Rectal smooth muscle tissue (tissue), 1 donor: ENCODE results near the gene ORM1.

ENCODE experiments used
- H3K27ac ChIP-seq: one replicate; pipeline ENCODE4 v1.7.0; 2013; ENCODE audit warnings: low read depth, low read length, inconsistent platforms
- H3K27me3 ChIP-seq: one replicate; pipeline ENCODE4 v1.7.0; 2013; ENCODE audit warnings: low read length; ENCODE audit not compliant: control insufficient read depth, insufficient read depth
- H3K36me3 ChIP-seq: one replicate; pipeline ENCODE4 v1.7.0; 2013; ENCODE audit warnings: low read length; ENCODE audit not compliant: control insufficient read depth, insufficient read depth
- H3K4me1 ChIP-seq: one replicate; pipeline ENCODE4 v1.7.0; 2013; ENCODE audit warnings: low read length; ENCODE audit not compliant: control insufficient read depth, insufficient read depth
- H3K4me3 ChIP-seq: one replicate; pipeline ENCODE4 v1.7.0; 2013; ENCODE audit warnings: low read length
- H3K9ac ChIP-seq: one replicate; pipeline ENCODE4 v1.7.0; 2013; ENCODE audit warnings: low read length

The ORM1 gene

GRCh38 chr9:114303977-114304376, 18.9 kb upstream of the ORM1 start:
- H3K4me1 ChIP-seq = no peaks in the 10 kb centered on the region
- no peak overlapping the region for H3K9ac ChIP-seq
- H3K27ac ChIP-seq = no peak overlapping the region
- H3K36me3 ChIP-seq = no peaks in the 10 kb centered on the region
- H3K27me3 ChIP-seq = no peaks in the 10 kb centered on the region
- no peak overlapping the region for H3K4me3 ChIP-seq

GRCh38 chr9:114304416-114305188, 18.3 kb upstream of the ORM1 start:
- H3K9ac ChIP-seq = no peak overlapping the region
- H3K27me3 ChIP-seq = no peaks in the 10 kb centered on the region
- no peaks in the 10 kb centered on the region for H3K36me3 ChIP-seq
- H3K27ac ChIP-seq = no peak overlapping the region
- H3K4me3 ChIP-seq = no peak overlapping the region
- no peaks in the 10 kb centered on the region for H3K4me1 ChIP-seq

GRCh38 chr9:114307899-114308267, 15.0 kb upstream of the ORM1 start:
- H3K27ac ChIP-seq = no peak overlapping the region
- H3K4me1 ChIP-seq = no peaks in the 10 kb centered on the region
- no peaks in the 10 kb centered on the region for H3K27me3 ChIP-seq
- H3K4me3 ChIP-seq = no peak overlapping the region
- peaks cover 4% of the 10 kb centered on the region for H3K36me3 ChIP-seq
- no peak overlapping the region for H3K9ac ChIP-seq

- Histone ChIP-seq H3K36me3 (peaks cover 4% of the 10 kb centered on the region), H3K4me1 (no peaks in the 10 kb centered on the region), H3K27ac (no peak overlapping the region), H3K4me3 (no peak overlapping the region), H3K9ac (no peak overlapping the region), H3K27me3 (no peaks in the 10 kb centered on the region)
Observed at GRCh38 chr9:114308361-114308950, 14.4 kb upstream of the ORM1 start.

GRCh38 chr9:114309096-114309495, 13.8 kb upstream of the ORM1 start:
- no peak overlapping the region for H3K27ac ChIP-seq
- no peaks in the 10 kb centered on the region for H3K27me3 ChIP-seq
- no peak overlapping the region for H3K4me3 ChIP-seq
- no peak overlapping the region for H3K9ac ChIP-seq
- peaks cover 4% of the 10 kb centered on the region for H3K36me3 ChIP-seq
- no peaks in the 10 kb centered on the region for H3K4me1 ChIP-seq

- Histone ChIP-seq H3K4me1 (no peaks in the 10 kb centered on the region), H3K27me3 (no peaks in the 10 kb centered on the region), H3K27ac (no peak overlapping the region), H3K4me3 (no peak overlapping the region), H3K9ac (no peak overlapping the region), H3K36me3 (peaks cover 4% of the 10 kb centered on the region)
Observed at GRCh38 chr9:114310471-114311450, 12.1 kb upstream of the ORM1 start.

GRCh38 chr9:114311571-114312512, 11.1 kb upstream of the ORM1 start:
- Histone ChIP-seq H3K36me3 (peaks cover 4% of the 10 kb centered on the region), H3K4me3 (no peak overlapping the region), H3K27ac (no peak overlapping the region), H3K27me3 (no peaks in the 10 kb centered on the region), H3K4me1 (no peaks in the 10 kb centered on the region), H3K9ac (no peak overlapping the region)

- Histone ChIP-seq H3K36me3 (peaks cover 4% of the 10 kb centered on the region), H3K4me1 (no peaks in the 10 kb centered on the region), H3K27me3 (no peaks in the 10 kb centered on the region), H3K27ac (no peak overlapping the region), H3K4me3 (no peak overlapping the region), H3K9ac (no peak overlapping the region)
Observed at GRCh38 chr9:114312513-114312875, 10.4 kb upstream of the ORM1 start.

- no peaks in the 10 kb centered on the region for H3K27me3 ChIP-seq
- H3K27ac ChIP-seq = no peak overlapping the region
- H3K36me3 ChIP-seq = peaks cover 4% of the 10 kb centered on the region
- H3K4me3 ChIP-seq = no peak overlapping the region
- H3K9ac ChIP-seq = no peak overlapping the region
- H3K4me1 ChIP-seq = no peaks in the 10 kb centered on the region
Observed at GRCh38 chr9:114313186-114313585, 9.7 kb upstream of the ORM1 start.

- Histone ChIP-seq H3K27me3 (no peaks in the 10 kb centered on the region), H3K9ac (no peak overlapping the region), H3K36me3 (peaks cover 4% of the 10 kb centered on the region), H3K27ac (no peak overlapping the region), H3K4me3 (no peak overlapping the region), H3K4me1 (no peaks in the 10 kb centered on the region)
Observed at GRCh38 chr9:114314256-114314867, 8.5 kb upstream of the ORM1 start.

GRCh38 chr9:114314881-114315722, 7.8 kb upstream of the ORM1 start:
- Histone ChIP-seq H3K4me1 (no peaks in the 10 kb centered on the region), H3K27me3 (no peaks in the 10 kb centered on the region), H3K36me3 (peaks cover 4% of the 10 kb centered on the region), H3K4me3 (no peak overlapping the region), H3K9ac (no peak overlapping the region), H3K27ac (no peak overlapping the region)
